Measurements from ENCODE around the gene HES5.

HES5 gene

DNA sequence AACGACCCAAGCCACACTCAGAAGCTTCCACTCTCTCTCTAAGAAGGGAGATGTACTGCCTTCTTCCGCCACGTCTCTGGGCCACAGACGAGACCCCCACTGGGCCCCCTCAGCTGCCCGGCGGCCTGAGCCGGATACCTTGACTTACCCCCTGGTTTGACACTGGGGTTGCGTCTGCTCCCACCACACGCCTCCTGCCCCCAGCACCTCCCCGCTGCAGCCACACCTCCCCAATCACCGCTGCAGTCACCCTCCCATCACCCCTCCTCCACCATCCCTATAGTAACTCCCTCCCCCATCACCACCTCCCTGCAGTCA, 14.3 kb downstream of the HES5 start:
- WGBS (ENCODE audit: insufficient coverage, insufficient read length) = no CpG with 5 or more reads among the region's 11 CpGs
- no peak for DNase-seq (ENCODE audit: low read depth, low spot score)
- Histone ChIP-seq H3K27ac (ENCODE audit: low read length) (no peak overlapping the region), H3K27me3 (ENCODE audit: control insufficient read depth, insufficient read depth, low read length) (no peaks in the 10 kb centered on the region), H3K4me3 (ENCODE audit: low read length) (no peak overlapping the region), H3K4me1 (ENCODE audit: control insufficient read depth, insufficient read depth, low read length) (no peaks in the 10 kb centered on the region; the same call in 1 of the 2 replicates), H3K9me3 (ENCODE audit: control insufficient read depth, insufficient read depth, low read length) (no peaks in the 10 kb centered on the region), H3K36me3 (ENCODE audit: control insufficient read depth, insufficient read depth, low read length) (peaks cover 58% of the 10 kb centered on the region)

DNA sequence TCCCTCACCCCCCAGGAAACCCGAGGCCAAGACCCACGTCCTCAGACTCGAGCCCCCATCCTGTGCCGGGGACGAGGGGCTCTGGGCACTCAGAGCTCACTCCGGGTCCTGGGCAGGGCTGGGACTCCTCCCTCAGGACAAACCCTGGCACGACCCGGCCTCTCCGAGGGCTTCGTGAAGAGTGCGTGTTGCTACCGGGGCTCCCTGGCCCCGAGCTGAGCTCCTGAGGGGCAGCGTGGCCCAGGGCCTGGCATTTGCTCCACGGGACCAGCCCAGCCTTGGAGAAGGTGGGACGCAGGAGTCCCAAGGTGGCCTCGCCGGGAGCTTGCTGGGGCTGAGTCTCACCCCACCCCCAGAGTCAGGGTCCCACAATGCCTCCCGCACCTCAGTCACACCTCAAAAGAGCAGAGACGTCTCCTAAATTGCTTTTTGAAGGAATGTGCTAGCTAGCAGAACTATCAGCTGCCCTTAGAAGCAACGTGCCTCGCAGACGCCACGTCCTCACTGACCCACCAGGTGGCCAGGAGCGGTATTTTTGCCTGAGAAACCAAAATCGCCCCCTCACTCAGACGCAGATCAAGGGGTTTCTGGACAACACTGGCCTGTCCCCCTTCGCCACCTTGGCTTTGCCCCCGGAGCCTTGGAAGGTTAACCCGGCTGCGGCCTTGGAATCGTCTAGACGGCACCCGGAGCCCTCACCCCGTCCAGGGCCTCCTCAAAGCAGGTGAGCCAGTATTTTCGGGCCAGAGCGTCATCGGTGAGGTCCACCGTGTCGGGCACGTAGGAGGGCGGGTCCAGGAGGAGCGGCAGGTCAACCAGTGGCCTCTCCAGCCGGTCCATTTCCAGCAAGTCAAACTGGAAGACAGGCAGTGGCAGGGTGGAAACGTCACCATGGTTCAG, 14.9 kb downstream of the HES5 start:
- H3K9me3 ChIP-seq (ENCODE audit: control insufficient read depth, insufficient read depth, low read length) = no peaks in the 10 kb centered on the region
- H3K4me1 ChIP-seq (ENCODE audit: control insufficient read depth, insufficient read depth, low read length) = no peaks in the 10 kb centered on the region; the same call in 1 of the 2 replicates
- H3K27ac ChIP-seq (ENCODE audit: low read length) = no peak overlapping the region
- H3K4me3 ChIP-seq (ENCODE audit: low read length) = no peak overlapping the region
- no peak for DNase-seq (ENCODE audit: low read depth, low spot score)
- H3K36me3 ChIP-seq (ENCODE audit: control insufficient read depth, insufficient read depth, low read length) = peaks cover 53% of the 10 kb centered on the region
- H3K27me3 ChIP-seq (ENCODE audit: control insufficient read depth, insufficient read depth, low read length) = no peaks in the 10 kb centered on the region
- WGBS (ENCODE audit: insufficient coverage, insufficient read length) = no CpG with 5 or more reads among the region's 45 CpGs

DNA sequence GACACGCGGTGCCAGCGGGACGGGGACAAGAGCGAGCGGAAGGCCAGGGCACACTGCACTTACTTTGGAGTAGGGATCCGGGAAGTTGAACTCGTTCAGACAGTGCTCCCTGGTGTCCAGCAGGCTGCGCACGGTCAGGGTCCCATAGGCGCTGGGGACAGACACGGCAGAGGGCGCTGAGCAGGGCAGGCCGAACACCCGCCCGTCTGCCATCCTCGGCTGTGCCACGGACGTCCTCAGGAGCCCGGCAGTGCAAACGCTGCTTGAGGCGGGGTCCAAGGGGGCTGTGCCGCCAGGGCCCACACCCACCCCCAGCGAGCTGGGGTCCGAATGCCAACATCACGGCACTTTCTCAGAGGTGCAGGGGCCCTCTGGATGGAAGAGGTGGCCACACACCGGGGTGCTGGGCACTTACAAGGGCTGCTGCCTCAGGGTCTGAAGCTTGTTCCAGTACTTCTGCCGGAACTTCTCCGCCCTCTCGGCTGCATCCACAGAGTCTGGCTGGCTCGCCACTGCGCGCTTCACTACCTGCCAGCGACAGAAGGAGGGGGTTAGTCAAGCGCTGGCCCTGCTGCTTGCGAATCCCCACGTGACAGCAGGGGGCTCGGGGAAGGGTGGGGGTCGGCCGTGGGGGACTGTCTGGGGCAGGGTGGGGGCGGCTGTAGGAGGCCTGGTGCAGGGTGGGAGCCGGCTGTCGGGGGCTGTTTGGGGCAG, 16.0 kb downstream of the HES5 start:
- H3K27me3 ChIP-seq (ENCODE audit: control insufficient read depth, insufficient read depth, low read length) = no peaks in the 10 kb centered on the region
- peaks cover 53% of the 10 kb centered on the region for H3K36me3 ChIP-seq (ENCODE audit: control insufficient read depth, insufficient read depth, low read length)
- H3K4me3 ChIP-seq (ENCODE audit: low read length) = no peak overlapping the region
- H3K4me1 ChIP-seq (ENCODE audit: control insufficient read depth, insufficient read depth, low read length) = no peaks in the 10 kb centered on the region
- H3K9me3 ChIP-seq (ENCODE audit: control insufficient read depth, insufficient read depth, low read length) = no peaks in the 10 kb centered on the region
- no peak overlapping the region for H3K27ac ChIP-seq (ENCODE audit: low read length)
- no peak for DNase-seq (ENCODE audit: low read depth, low spot score)
- WGBS (ENCODE audit: insufficient coverage, insufficient read length) = no CpG with 5 or more reads among the region's 43 CpGs

DNA sequence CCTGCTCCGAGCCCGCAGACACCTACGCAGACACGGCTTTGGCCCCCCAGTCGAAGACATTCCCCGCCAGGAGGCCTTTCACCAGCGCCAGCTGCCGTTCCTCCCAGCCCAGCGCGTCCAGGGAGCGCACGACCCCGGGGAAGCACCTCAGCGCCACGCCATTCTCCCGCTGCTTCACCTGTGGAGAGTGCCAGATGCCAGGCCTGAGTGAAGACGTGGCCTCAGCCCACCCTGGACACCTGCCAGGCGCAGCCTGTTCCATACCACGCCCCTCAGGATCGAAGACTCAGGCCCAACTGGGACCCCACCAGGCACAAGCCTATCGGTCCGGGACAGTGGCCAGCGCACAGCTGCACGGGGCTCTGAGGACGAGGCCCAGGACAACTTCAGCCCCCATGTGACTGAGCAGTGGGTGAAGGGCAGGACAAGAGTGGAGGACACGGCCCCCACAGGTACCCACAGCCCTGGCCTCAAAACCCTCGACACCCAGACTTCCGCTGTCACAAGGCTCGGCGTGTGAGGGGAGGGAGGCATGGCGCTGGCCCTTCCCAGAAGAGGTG, 17.1 kb downstream of the HES5 start:
- peaks cover 48% of the 10 kb centered on the region for H3K36me3 ChIP-seq (ENCODE audit: control insufficient read depth, insufficient read depth, low read length)

DNA sequence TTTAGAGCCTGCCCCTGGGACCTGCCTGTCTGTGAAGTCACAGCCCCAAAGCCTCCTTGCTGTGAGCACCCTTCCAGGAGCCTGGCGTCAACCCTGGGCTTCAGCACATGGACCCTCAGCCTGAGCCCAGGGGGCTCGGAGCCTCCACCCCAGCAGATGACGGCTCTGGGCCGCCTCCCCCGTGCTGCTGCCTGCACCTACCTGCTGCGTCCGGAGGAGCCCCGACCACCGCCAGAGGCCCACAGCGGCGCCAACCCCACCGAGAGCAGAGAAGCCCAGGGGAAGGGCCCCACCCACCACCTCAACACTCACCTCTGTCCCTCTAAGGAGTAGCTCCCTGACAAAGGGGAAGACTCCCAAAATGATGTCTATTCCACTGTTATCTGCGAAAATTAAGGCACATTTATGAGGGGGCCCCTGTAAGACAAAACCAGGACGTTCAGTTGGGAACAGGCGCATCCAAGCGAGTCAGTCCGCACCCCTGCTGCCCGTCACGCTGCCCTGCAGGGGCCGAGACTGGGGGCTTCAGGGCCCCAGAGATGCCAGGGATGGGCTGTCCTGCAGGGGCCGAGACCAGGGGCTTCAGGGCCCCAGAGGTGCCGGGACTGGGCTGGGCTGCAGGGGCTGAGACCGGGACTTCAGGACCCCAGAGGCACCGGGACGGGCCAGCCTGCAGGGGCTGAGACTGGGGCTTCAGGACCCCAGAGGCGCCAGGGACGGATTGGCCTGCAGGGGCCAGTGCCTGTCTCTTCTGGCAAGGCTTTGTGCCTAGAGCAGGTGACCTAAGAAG, 19.5 kb downstream of the HES5 start:
- Histone ChIP-seq H3K9me3 (ENCODE audit: control insufficient read depth, insufficient read depth, low read length) (no peaks in the 10 kb centered on the region), H3K27ac (ENCODE audit: low read length) (no peak overlapping the region), H3K27me3 (ENCODE audit: control insufficient read depth, insufficient read depth, low read length) (no peaks in the 10 kb centered on the region), H3K4me1 (ENCODE audit: control insufficient read depth, insufficient read depth, low read length) (no peaks in the 10 kb centered on the region), H3K36me3 (ENCODE audit: control insufficient read depth, insufficient read depth, low read length) (peaks cover 39% of the 10 kb centered on the region), H3K4me3 (ENCODE audit: low read length) (no peak overlapping the region)
- no peak for DNase-seq (ENCODE audit: low read depth, low spot score)
- WGBS (ENCODE audit: insufficient coverage, insufficient read length) = no CpG with 5 or more reads among the region's 27 CpGs

More for the DNA sequence above, 17.1 kb downstream of the HES5 start:
- Histone ChIP-seq H3K27me3 (ENCODE audit: control insufficient read depth, insufficient read depth, low read length) (no peaks in the 10 kb centered on the region), H3K9me3 (ENCODE audit: control insufficient read depth, insufficient read depth, low read length) (no peaks in the 10 kb centered on the region), H3K4me3 (ENCODE audit: low read length) (no peak overlapping the region), H3K27ac (ENCODE audit: low read length) (no peak overlapping the region), H3K4me1 (ENCODE audit: control insufficient read depth, insufficient read depth, low read length) (no peaks in the 10 kb centered on the region)
- no peak for DNase-seq (ENCODE audit: low read depth, low spot score)
- no CpG with 5 or more reads among the region's 31 CpGs for WGBS (ENCODE audit: insufficient coverage, insufficient read length)

DNA sequence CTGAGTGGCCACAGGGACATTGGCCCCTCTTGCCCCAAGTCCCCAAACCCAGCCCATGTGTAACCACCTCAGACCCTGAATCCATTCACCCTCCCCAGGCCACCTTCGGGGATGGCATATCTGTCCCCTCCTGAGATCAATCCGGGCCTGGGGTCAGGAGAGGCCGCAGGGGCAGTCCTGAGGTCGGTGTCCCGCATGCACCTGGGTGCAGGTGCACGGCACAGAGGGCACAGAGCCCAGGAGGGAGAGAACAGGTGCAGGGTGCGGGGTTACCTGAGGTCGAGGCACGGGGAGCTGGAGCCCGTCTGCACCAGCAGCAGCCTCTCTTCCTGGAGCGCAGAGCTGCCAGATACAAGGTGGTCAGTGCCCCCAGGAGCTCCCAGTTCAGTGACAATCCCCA, 20.5 kb downstream of the HES5 start:
- no peak overlapping the region for H3K27ac ChIP-seq (ENCODE audit: low read length)
- no peak overlapping the region for H3K4me3 ChIP-seq (ENCODE audit: low read length)
- H3K36me3 ChIP-seq (ENCODE audit: control insufficient read depth, insufficient read depth, low read length) = peaks cover 36% of the 10 kb centered on the region
- no peaks in the 10 kb centered on the region for H3K4me1 ChIP-seq (ENCODE audit: control insufficient read depth, insufficient read depth, low read length)
- H3K27me3 ChIP-seq (ENCODE audit: control insufficient read depth, insufficient read depth, low read length) = no peaks in the 10 kb centered on the region
- no peak for DNase-seq (ENCODE audit: low read depth, low spot score)
- no peaks in the 10 kb centered on the region for H3K9me3 ChIP-seq (ENCODE audit: control insufficient read depth, insufficient read depth, low read length)
- no CpG with 5 or more reads among the region's 11 CpGs for WGBS (ENCODE audit: insufficient coverage, insufficient read length)

DNA sequence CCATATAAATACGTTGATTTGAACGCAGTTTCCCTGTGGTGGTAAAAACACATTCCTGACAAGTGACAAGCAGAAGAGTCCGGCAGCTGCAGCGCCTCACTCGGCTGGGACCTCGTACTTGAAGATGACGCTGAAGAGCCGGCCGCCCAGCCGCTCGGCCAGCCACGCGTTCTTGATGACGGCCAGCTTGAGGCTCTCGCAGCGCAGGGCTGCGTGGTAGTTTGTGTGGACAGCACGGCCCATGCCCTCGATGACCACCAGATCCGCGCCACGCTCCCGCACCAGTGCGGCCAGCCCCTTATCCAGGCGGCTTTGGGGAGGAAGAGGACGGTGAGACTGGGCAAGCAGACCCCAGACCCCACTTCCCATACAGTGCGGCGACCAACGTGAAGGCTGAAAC, 21.3 kb downstream of the HES5 start:
- no CpG with 5 or more reads among the region's 29 CpGs for WGBS (ENCODE audit: insufficient coverage, insufficient read length)
- no peaks in the 10 kb centered on the region for H3K4me1 ChIP-seq (ENCODE audit: control insufficient read depth, insufficient read depth, low read length)
- H3K27me3 ChIP-seq (ENCODE audit: control insufficient read depth, insufficient read depth, low read length) = no peaks in the 10 kb centered on the region
- H3K4me3 ChIP-seq (ENCODE audit: low read length) = no peak overlapping the region
- no peak for DNase-seq (ENCODE audit: low read depth, low spot score)
- H3K27ac ChIP-seq (ENCODE audit: low read length) = no peak overlapping the region
- peaks cover 30% of the 10 kb centered on the region for H3K36me3 ChIP-seq (ENCODE audit: control insufficient read depth, insufficient read depth, low read length)
- no peaks in the 10 kb centered on the region for H3K9me3 ChIP-seq (ENCODE audit: control insufficient read depth, insufficient read depth, low read length)

DNA sequence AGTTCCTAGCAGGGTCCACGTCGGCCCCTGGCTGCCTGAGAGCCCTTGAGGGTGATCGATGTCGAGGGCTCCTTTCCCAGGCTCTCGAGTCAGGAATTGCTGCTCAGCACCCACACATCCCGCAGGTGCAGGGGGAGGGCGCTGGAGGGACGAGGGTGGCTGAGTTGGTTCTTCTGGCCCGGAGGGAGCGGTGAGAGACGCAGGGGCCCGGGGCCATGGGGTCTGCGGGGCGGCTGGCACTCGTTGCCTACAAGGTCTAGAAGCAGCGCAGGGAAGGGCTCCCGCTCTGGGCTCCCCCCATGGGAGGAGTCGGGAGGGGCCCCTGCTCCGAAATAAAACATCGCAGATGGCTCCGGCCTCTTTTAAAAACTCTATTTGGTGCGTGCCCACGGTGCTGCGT, 21.9 kb downstream of the HES5 start:
- no peaks in the 10 kb centered on the region for H3K9me3 ChIP-seq (ENCODE audit: control insufficient read depth, insufficient read depth, low read length)
- DNase-seq (ENCODE audit: low read depth, low spot score) = no peak
- H3K36me3 ChIP-seq (ENCODE audit: control insufficient read depth, insufficient read depth, low read length) = peaks cover 25% of the 10 kb centered on the region
- no peak overlapping the region for H3K27ac ChIP-seq (ENCODE audit: low read length)
- no peaks in the 10 kb centered on the region for H3K27me3 ChIP-seq (ENCODE audit: control insufficient read depth, insufficient read depth, low read length)
- WGBS (ENCODE audit: insufficient coverage, insufficient read length) = no CpG with 5 or more reads among the region's 24 CpGs
- H3K4me3 ChIP-seq (ENCODE audit: low read length) = no peak overlapping the region
- H3K4me1 ChIP-seq (ENCODE audit: control insufficient read depth, insufficient read depth, low read length) = no peaks in the 10 kb centered on the region

DNA sequence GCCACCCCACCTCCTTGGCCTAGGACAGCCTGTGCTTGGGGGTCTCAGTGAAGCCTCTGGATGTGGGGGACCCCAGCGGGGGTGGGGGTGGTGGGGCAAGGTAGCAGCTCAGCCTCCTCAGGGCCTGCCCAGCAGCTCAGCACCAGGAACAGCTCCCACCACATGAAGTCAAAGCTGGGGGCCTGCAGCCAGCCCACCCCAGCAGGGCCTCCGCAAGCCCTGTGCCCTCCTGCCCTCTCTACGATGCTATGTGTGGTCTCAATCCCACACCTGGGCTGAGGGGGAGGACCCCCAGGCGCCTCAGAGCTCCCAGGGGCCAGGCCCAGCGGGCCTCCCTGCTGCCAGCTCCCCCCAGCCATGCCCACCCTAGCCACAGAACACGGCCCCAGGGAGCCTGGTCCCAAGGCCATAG, 22.3 kb downstream of the HES5 start:
- H3K4me3 ChIP-seq (ENCODE audit: low read length) = no peak overlapping the region
- no peaks in the 10 kb centered on the region for H3K4me1 ChIP-seq (ENCODE audit: control insufficient read depth, insufficient read depth, low read length)
- no peak for DNase-seq (ENCODE audit: low read depth, low spot score)
- no peak overlapping the region for H3K27ac ChIP-seq (ENCODE audit: low read length)
- H3K27me3 ChIP-seq (ENCODE audit: control insufficient read depth, insufficient read depth, low read length) = no peaks in the 10 kb centered on the region
- H3K36me3 ChIP-seq (ENCODE audit: control insufficient read depth, insufficient read depth, low read length) = peaks cover 23% of the 10 kb centered on the region
- no CpG with 5 or more reads among the region's 6 CpGs for WGBS (ENCODE audit: insufficient coverage, insufficient read length)
- H3K9me3 ChIP-seq (ENCODE audit: control insufficient read depth, insufficient read depth, low read length) = no peaks in the 10 kb centered on the region

DNA sequence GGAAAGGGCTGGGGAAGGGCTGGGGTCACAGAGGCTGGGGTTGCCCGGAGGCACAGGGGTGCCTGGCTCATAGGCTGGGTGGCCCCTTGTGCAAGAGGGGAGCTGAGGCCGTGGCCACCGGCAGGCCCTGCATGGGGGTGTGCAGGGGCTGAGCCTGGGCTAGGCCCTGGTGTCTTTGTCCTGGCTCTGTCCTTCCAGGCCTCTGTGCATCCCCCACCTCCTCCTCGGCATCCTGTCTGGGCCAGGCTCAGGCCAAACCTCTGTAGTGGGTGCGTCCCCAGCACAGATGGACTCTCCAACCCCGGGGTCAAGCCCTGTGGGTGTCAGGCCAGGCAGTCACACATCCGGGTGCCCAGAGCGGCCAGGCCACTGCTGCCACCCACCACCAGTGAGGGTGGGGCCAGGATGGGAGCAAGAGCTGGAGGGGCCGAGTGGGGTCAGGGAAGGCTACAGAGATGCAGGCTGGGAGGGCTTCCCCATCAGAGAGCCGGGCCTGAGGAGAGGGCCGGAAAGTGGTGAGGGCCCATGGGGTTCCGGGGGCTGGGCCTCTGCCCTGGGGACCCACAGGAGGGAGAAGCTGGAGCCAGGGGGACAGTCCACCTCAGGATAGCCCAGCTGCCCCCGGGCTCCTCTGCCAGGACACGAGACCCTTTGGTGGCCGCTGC, 23.0 kb downstream of the HES5 start:
- Histone ChIP-seq H3K4me1 (ENCODE audit: control insufficient read depth, insufficient read depth, low read length) (no peaks in the 10 kb centered on the region), H3K9me3 (ENCODE audit: control insufficient read depth, insufficient read depth, low read length) (no peaks in the 10 kb centered on the region), H3K27ac (ENCODE audit: low read length) (no peak overlapping the region), H3K36me3 (ENCODE audit: control insufficient read depth, insufficient read depth, low read length) (peaks cover 21% of the 10 kb centered on the region), H3K4me3 (ENCODE audit: low read length) (no peak overlapping the region), H3K27me3 (ENCODE audit: control insufficient read depth, insufficient read depth, low read length) (no peaks in the 10 kb centered on the region)
- WGBS (ENCODE audit: insufficient coverage, insufficient read length) = no CpG with 5 or more reads among the region's 15 CpGs
- DNase-seq (ENCODE audit: low read depth, low spot score) = no peak

All from iPS DF 6.9 (cell line).